Type B pancreatic cell (in vitro differentiated cells): ENCODE results near the gene SLC1A4. TPM values are rescaled to one million over a fixed set of nuclear protein-coding genes. Genes with fewer than 3 reads are reported as not detected.

ENCODE experiments used
- DNase-seq: peaks from one replicate; pipeline ENCODE4 v3.0.0; 2021; ENCODE audit warnings: mixed read lengths; ENCODE audit not compliant: unreplicated experiment; ENCODE audit errors: extremely low spot score
- H3K27ac Mint-ChIP-seq: 2 replicates; pipeline ENCODE4 v1.8.0; 2021; ENCODE audit warnings: mild to moderate bottlenecking, mixed read lengths
- H3K27me3 Mint-ChIP-seq: 2 replicates; pipeline ENCODE4 v1.8.0; 2021; ENCODE audit warnings: mixed read lengths
- H3K36me3 Mint-ChIP-seq: 2 replicates; pipeline ENCODE4 v1.8.0; 2021; ENCODE audit warnings: mixed read lengths
- H3K4me1 Mint-ChIP-seq: one replicate; pipeline ENCODE4 v1.8.0; 2021; ENCODE audit warnings: mixed read lengths; ENCODE audit not compliant: unreplicated experiment
- H3K4me3 Mint-ChIP-seq: 2 replicates; pipeline ENCODE4 v1.8.0; 2021; ENCODE audit warnings: mild to moderate bottlenecking, mixed read lengths
- H3K9me3 Mint-ChIP-seq: 2 replicates; pipeline ENCODE4 v1.8.0; 2021; ENCODE audit warnings: mixed read lengths
- total RNA-seq: library from RNA; stranded (reverse); gene quantifications from 2 replicates; pipeline ENCODE4 v1.2.1, GENCODE V29; 2021; ENCODE audit warnings: low replicate concordance
- TF ChIP-seq, protein P1 (sequence below): fragments of 200-600 bp; sonication (generic); conservative IDR thresholded peaks from 2 replicates; pipeline ENCODE4 v1.5.0; 2021; ENCODE audit warnings: antibody characterized with exemption, mild to moderate bottlenecking

The SLC1A4 gene
- total RNA-seq, 1 donor from 2014 or later = 13.1 TPM

DNA sequence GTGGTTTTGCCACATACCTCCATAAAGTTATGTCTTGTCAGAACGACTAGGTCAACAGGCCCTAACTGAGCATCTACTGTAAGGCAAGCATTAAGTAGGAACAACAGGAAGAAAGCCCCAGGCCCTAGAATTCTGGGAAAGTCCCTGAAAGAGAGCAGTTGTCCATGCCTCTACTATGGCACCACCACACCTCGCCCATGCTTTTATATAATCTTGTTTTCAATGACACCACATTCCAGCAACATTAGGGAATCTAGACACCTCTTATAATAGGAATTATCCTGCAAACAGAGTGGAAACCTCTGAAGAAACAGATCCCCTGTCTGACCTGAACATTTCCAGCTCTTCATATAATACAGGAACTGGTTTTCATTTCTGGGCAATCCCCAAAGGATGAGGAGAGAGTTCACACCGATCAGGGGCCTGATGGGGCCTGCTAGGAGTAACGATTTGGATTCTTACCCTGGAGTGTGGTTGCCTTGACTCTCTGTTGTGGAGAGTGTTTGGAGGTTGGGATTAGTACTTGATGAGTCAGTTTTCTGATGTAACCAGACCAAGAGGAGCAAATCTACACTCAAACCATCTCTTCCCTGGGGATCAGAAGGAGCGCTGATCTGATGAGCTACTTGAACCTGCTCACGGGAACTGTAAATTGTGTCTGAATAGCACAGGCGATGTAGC is 35.1 kb downstream of the SLC1A4 start:
- TF ChIP-seq, protein P1, sequence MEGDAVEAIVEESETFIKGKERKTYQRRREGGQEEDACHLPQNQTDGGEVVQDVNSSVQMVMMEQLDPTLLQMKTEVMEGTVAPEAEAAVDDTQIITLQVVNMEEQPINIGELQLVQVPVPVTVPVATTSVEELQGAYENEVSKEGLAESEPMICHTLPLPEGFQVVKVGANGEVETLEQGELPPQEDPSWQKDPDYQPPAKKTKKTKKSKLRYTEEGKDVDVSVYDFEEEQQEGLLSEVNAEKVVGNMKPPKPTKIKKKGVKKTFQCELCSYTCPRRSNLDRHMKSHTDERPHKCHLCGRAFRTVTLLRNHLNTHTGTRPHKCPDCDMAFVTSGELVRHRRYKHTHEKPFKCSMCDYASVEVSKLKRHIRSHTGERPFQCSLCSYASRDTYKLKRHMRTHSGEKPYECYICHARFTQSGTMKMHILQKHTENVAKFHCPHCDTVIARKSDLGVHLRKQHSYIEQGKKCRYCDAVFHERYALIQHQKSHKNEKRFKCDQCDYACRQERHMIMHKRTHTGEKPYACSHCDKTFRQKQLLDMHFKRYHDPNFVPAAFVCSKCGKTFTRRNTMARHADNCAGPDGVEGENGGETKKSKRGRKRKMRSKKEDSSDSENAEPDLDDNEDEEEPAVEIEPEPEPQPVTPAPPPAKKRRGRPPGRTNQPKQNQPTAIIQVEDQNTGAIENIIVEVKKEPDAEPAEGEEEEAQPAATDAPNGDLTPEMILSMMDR = no peak
- Mint-ChIP-seq H3K36me3 (peaks cover 5% of the 10 kb centered on the region), H3K27me3 (no peaks in the 10 kb centered on the region), H3K4me1 (peaks cover 15% of the 10 kb centered on the region), H3K4me3 (no peak overlapping the region), H3K9me3 (no peaks in the 10 kb centered on the region), H3K27ac (no peak overlapping the region)
- DNase-seq = no peak

DNA sequence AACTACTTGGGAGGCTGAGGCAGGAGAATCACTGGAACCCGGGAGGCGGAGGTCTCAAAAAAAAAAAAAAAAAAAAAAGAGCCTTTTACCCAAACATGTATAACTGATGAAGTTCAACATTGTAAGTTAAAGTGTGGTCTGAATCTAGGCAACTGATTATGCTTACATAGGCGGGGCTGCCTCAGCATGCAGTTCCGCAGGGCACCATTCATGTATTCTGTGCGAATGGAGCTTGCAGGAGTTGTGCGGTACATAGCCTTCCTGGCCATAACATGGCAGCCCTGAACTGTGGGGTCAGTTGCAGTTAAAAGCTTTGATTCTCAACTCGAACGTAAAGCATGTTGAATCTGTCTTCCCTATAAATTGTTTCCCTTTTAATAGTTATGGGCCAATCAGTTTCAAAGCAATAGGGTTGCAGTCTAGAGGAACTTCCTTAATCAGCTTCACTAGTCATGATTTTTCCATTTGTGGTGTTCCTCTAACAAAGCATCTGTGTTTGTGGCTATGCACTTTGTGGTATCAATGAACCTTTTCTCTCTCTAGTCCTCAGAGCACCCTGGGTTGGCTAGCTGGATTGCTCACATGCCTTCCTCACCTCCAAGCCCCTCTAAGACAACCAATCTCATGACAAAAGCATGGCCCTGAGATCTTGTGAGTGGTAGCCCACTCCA is 36.4 kb downstream of the SLC1A4 start:
- H3K9me3 Mint-ChIP-seq = no peaks in the 10 kb centered on the region
- H3K36me3 Mint-ChIP-seq = peaks cover 5% of the 10 kb centered on the region
- H3K4me1 Mint-ChIP-seq = peaks cover 15% of the 10 kb centered on the region
- no peaks in the 10 kb centered on the region for H3K27me3 Mint-ChIP-seq
- no peak overlapping the region for H3K4me3 Mint-ChIP-seq
- TF ChIP-seq, protein P1 = no peak
- H3K27ac Mint-ChIP-seq = peak overlapping the region; percentile 11
- no peak for DNase-seq

DNA sequence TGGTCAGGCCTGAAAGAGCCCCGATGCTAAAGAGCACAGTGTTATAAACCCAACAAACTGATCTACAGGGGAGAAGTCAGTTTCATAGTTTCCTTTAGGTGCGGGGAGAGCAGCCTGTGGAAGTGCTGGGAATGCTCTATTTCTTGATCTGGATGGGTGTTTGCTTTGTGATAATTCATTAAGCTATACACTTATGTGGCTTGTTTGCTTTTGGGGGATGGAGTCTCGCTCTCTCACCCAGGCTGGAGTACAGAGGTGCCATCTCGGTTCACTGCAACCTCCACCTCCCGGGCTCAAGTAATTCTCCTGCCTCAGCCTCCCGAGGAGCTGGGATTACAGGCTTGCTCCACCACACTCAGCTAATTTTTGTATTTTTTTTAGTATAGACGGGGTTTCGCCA is 37.0 kb downstream of the SLC1A4 start:
- H3K36me3 Mint-ChIP-seq = peaks cover 5% of the 10 kb centered on the region
- H3K4me3 Mint-ChIP-seq = no peak overlapping the region
- no peaks in the 10 kb centered on the region for H3K27me3 Mint-ChIP-seq
- no peak for DNase-seq
- TF ChIP-seq, protein P1 = no peak
- H3K4me1 Mint-ChIP-seq = peaks cover 15% of the 10 kb centered on the region
- peak overlapping the region; percentile 11 for H3K27ac Mint-ChIP-seq
- no peaks in the 10 kb centered on the region for H3K9me3 Mint-ChIP-seq

DNA sequence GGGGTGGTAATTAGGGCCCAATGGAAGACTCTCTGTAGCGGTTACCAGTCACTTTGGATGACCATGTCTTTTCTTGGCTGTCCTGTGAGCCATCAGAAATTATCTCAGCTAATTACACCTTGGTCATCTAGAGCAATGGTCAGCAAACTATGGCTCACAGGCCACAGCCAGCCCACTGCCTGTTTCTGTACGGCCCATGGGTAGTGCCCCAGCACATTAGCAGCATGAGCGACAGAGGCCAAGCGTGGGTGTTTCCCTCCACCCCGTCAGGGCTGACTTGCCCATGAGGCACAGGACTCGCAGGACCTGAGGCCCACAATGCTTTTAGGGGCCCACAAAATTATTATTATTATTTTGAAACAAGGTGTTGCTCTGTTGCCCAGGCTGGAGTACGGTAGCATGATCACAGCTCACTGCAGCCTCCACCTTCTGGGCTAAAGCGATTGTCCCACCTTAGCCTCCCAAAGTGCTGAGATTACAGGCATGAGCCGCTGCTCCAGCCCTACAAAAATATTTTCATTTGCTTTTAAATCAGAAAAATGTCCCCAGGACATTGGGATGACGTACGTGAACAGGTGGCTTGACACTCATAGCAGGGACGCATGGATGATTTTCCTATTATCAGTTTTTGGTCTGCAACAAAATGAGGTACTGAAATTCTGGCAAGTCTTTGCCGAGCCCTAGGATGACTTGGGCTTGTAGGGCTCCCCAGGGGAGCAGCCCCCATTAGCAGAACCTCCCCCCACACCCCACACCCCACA is 37.7 kb downstream of the SLC1A4 start:
- H3K27me3 Mint-ChIP-seq = no peaks in the 10 kb centered on the region
- H3K27ac Mint-ChIP-seq = no peak overlapping the region
- no peak overlapping the region for H3K4me3 Mint-ChIP-seq
- no peaks in the 10 kb centered on the region for H3K9me3 Mint-ChIP-seq
- TF ChIP-seq, protein P1 = no peak
- H3K36me3 Mint-ChIP-seq = peaks cover 5% of the 10 kb centered on the region
- DNase-seq = no peak
- peaks cover 10% of the 10 kb centered on the region for H3K4me1 Mint-ChIP-seq

DNA sequence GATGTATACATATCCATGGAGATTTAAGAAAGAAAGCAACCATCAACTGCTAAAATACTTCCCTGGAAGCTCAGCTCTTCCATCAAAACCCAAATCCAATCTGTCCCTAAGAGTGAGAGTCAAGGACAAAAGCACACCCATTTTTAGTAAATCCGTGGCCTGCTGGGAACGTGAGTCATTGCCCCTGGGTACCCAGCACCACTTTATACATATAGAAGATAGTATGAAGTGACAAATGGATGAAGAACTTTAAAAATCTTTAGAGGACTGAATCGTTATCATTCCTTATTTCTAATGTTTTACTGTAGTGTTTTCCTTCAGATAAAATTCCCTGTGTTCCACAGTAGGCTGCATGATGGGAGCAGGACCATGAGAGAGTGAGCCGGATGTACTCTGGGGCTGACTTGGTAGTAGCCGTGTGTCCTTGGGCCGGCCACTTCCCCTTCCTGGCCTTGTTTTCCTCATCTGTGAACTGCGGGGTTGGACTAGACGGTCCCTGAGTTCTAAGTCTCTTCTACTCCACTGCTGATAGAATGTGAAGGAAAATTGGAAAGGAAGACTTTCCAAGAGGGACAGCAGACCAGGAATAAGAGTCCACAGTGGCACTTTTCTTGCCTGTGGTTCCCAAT is 38.5 kb downstream of the SLC1A4 start:
- DNase-seq = no peak
- Mint-ChIP-seq H3K4me1 (peaks cover 7% of the 10 kb centered on the region), H3K27me3 (no peaks in the 10 kb centered on the region), H3K36me3 (peaks cover 5% of the 10 kb centered on the region), H3K27ac (no peak overlapping the region), H3K4me3 (no peak overlapping the region), H3K9me3 (no peaks in the 10 kb centered on the region)
- TF ChIP-seq, protein P1 = no peak
